A549 (cell line): ENCODE measurements around the gene PRKAG2. TPM values are rescaled to one million over a fixed set of nuclear protein-coding genes. Genes with fewer than 3 reads are reported as not detected.

Experiments used
- ATAC-seq, 2 experiments: fragments of 200-7000 bp in 1 of 2; fragments of >200 bp in 1 of 2; cut with Nextera tagmentation in 1 of 2; cut with Tn5 transposase in 1 of 2; 3 replicates each; pipeline versions ENCODE4 v1.8.0 to v1.9.1; 2018 to 2020; ENCODE audit warnings: mild to moderate bottlenecking in 1 of 2, moderate library complexity in 1 of 2
- CTCF ChIA-PET: fragments of 300-600 bp; sonication (Branson Sonifier 250); formaldehyde crosslinking; extraction: SDS; loops from one replicate; lab custom pipeline; 2021; ENCODE audit warnings: antibody characterized with exemption, inconsistent platforms; lab: Yijun Ruan, JAX
- POLR2A ChIA-PET: fragments of 350-600 bp; formaldehyde crosslinking; extraction: SDS; loops from one replicate; lab custom pipeline; 2021; ENCODE audit warnings: antibody characterized with exemption, inconsistent platforms; lab: Yijun Ruan, JAX
- DNase-seq, 2 experiments: peaks; one replicate each; pipeline versions ENCODE4 v3.0.0 to v3.0.0-alpha.2; 2011 to 2016; ENCODE audit warnings: low read depth in 1 of 2, low spot score in 1 of 2
- FAIRE-seq: peaks from 2 replicates; lab custom pipeline; 2011; peaks lifted over from hg19 to GRCh38; lab: Jason Lieb, UNC
- H3K27ac ChIP-seq, 2 experiments: fragments of >200 bp; sonication (Bioruptor Twin); formaldehyde crosslinking; 3 replicates each; pipeline ENCODE4 v1.5.1; 2016 to 2017
- H3K4me1 ChIP-seq: fragments of >200 bp; sonication (Bioruptor Twin); formaldehyde crosslinking; 3 replicates; pipeline ENCODE4 v1.6.1; 2016
- H3K4me2 ChIP-seq: fragments of >200 bp; sonication (Bioruptor Twin); formaldehyde crosslinking; 3 replicates; pipeline ENCODE4 v1.6.1; 2016
- H3K4me3 ChIP-seq: fragments of >200 bp; sonication (Bioruptor Twin); formaldehyde crosslinking; 3 replicates; pipeline ENCODE4 v1.5.1; 2016
- H3K9me3 ChIP-seq: fragments of >200 bp; sonication (Bioruptor Twin); formaldehyde crosslinking; 3 replicates; pipeline ENCODE4 v1.6.1; 2016
- BCL3 ChIP-seq: fragments of >200 bp; sonication (Bioruptor Twin); formaldehyde crosslinking; IDR thresholded peaks from 3 replicates; pipeline ENCODE4 v1.6.1; 2016
- BHLHE40 ChIP-seq: IDR thresholded peaks from 2 replicates; pipeline ENCODE4 v1.6.1; 2012; ENCODE audit warnings: low read depth, low read length, inconsistent platforms
- CBX8 ChIP-seq: fragments of 200-600 bp; sonication (generic); IDR thresholded peaks from 2 replicates; pipeline ENCODE4 v1.6.1; 2016
- CEBPB ChIP-seq, 2 experiments: fragments of >200 bp in 1 of 2; sonication (Bioruptor Twin) in 1 of 2; formaldehyde crosslinking in 1 of 2; IDR thresholded peaks; 2 replicates each; pipeline ENCODE4 v1.6.1; 2012 to 2016
- CTCF ChIP-seq: fragments of >200 bp; sonication (Bioruptor Twin); formaldehyde crosslinking; IDR thresholded peaks from 3 replicates; pipeline ENCODE4 v1.5.1; 2016
- E2F6 ChIP-seq: IDR thresholded peaks from 2 replicates; pipeline ENCODE4 v1.6.1; 2012; ENCODE audit warnings: low read depth, borderline replicate concordance
- EHMT2 ChIP-seq: fragments of 200-600 bp; sonication (generic); IDR thresholded peaks from 2 replicates; pipeline ENCODE4 v1.6.1; 2016; ENCODE audit warnings: antibody characterized with exemption, low read depth, mild to moderate bottlenecking, moderate library complexity
- EP300 ChIP-seq, 2 experiments: fragments of >200 bp; sonication (Bioruptor Twin); formaldehyde crosslinking; IDR thresholded peaks; 2 replicates in 1 of 2; 3 replicates in 1 of 2; pipeline ENCODE4 v1.6.1; 2016 to 2017
- ESRRA ChIP-seq: fragments of 150-350 bp; IDR thresholded peaks from 2 replicates; pipeline ENCODE4 v1.6.1; 2014; ENCODE audit warnings: mild to moderate bottlenecking, low read length, borderline replicate concordance
- FOSL2 ChIP-seq, 2 experiments: fragments of 450-650 bp in 1 of 2; fragments of >200 bp in 1 of 2; sonication (Bioruptor Twin) in 1 of 2; formaldehyde crosslinking; IDR thresholded peaks; 2 replicates each; pipeline versions ENCODE4 v1.5.0 to v1.6.1; 2016 to 2020; ENCODE audit warnings: mild to moderate bottlenecking in 1 of 2, moderate library complexity in 1 of 2
- GATA3 ChIP-seq: IDR thresholded peaks from 2 replicates; pipeline ENCODE4 v1.6.1; 2012; ENCODE audit warnings: borderline replicate concordance
- HES2 ChIP-seq: fragments of >200 bp; sonication (Bioruptor Twin); formaldehyde crosslinking; IDR thresholded peaks from 2 replicates; pipeline ENCODE4 v1.6.1; 2016
- HMGXB4 ChIP-seq: fragments of 250-450 bp; sonication (Bioruptor Pico); IDR thresholded peaks from 2 replicates; pipeline ENCODE4 v1.5.0; 2021; ENCODE audit warnings: mild to moderate bottlenecking, moderate library complexity, borderline replicate concordance
- HOXA7 ChIP-seq: fragments of 250-450 bp; sonication (Bioruptor Pico); IDR thresholded peaks from 2 replicates; pipeline ENCODE4 v1.5.0; 2020; ENCODE audit warnings: mild to moderate bottlenecking, moderate library complexity
- JUN ChIP-seq, 2 experiments: fragments of >200 bp; sonication (Bioruptor Twin); formaldehyde crosslinking; IDR thresholded peaks; 2 replicates in 1 of 2; 3 replicates in 1 of 2; pipeline ENCODE4 v1.6.1; 2016 to 2017
- JUNB ChIP-seq: fragments of >200 bp; sonication (Bioruptor Twin); formaldehyde crosslinking; IDR thresholded peaks from 2 replicates; pipeline ENCODE4 v1.6.1; 2016
- KDM1A ChIP-seq: fragments of 200-600 bp; sonication (generic); IDR thresholded peaks from 2 replicates; pipeline ENCODE4 v1.6.1; 2016; ENCODE audit warnings: low read depth, mild to moderate bottlenecking
- MAFK ChIP-seq: fragments of 450-650 bp; IDR thresholded peaks from 2 replicates; pipeline ENCODE4 v1.6.1; 2014; ENCODE audit not compliant: partially characterized antibody
- MAZ ChIP-seq: fragments of 150-350 bp; IDR thresholded peaks from 2 replicates; pipeline ENCODE4 v1.6.1; 2014; ENCODE audit warnings: antibody characterized with exemption, low read depth, low read length, borderline replicate concordance
- MYC ChIP-seq: IDR thresholded peaks from 2 replicates; pipeline ENCODE4 v1.6.1; 2012; ENCODE audit warnings: mild to moderate bottlenecking, inconsistent platforms, low read length, improper control_type of control experiment, borderline replicate concordance
- RAD21 ChIP-seq, 2 experiments: fragments of >200 bp in 1 of 2; sonication (Bioruptor Twin) in 1 of 2; formaldehyde crosslinking in 1 of 2; IDR thresholded peaks in 1 of 2; conservative IDR thresholded peaks in 1 of 2; 2 replicates in 1 of 2; 3 replicates in 1 of 2; pipeline ENCODE4 v1.6.1; 2012 to 2018; ENCODE audit warnings: inconsistent platforms in 1 of 2
- RARB ChIP-seq: fragments of 250-450 bp; sonication (Bioruptor Pico); IDR thresholded peaks from 2 replicates; pipeline ENCODE4 v1.8.0; 2021; ENCODE audit warnings: mild to moderate bottlenecking, moderate library complexity
- SMC3 ChIP-seq: fragments of >200 bp; sonication (Bioruptor Twin); formaldehyde crosslinking; IDR thresholded peaks from 3 replicates; pipeline ENCODE4 v1.6.1; 2018; ENCODE audit warnings: inconsistent platforms
- USF2 ChIP-seq: fragments of 450-650 bp; IDR thresholded peaks from 2 replicates; pipeline ENCODE4 v1.6.1; 2014; ENCODE audit warnings: antibody characterized with exemption
- ZFP36 ChIP-seq: fragments of 450-650 bp; IDR thresholded peaks from 2 replicates; pipeline ENCODE4 v1.6.1; 2014; ENCODE audit warnings: borderline replicate concordance; ENCODE audit not compliant: partially characterized antibody
- ZNF302 ChIP-seq: fragments of 250-450 bp; sonication (Bioruptor Pico); IDR thresholded peaks from 2 replicates; pipeline ENCODE4 v1.9.0; 2021; ENCODE audit warnings: inconsistent platforms, mild to moderate bottlenecking, moderate library complexity
- WGBS: methylation state at CpG from one replicate; pipeline ENCODE4 v1.1.6; 2017; ENCODE audit errors: missing lambda C conversion rate; 5-methylcytosine and 5-hydroxymethylcytosine counted together
- polyA plus RNA-seq, 4 experiments: library from polyadenylated mRNA; depleted of rRNA in 3 of 4; stranded (reverse); fragments of >200 nt; fragmentation: RNase III in 1 of 4; extraction: RNeasy Plus Mini Kit Qiagen cat#74134 plus additional on column Dnase treatment in 1 of 4; gene quantifications; 2 replicates in 3 of 4; 3 replicates in 1 of 4; pipeline ENCODE4 v1.2.3, GENCODE V29; 2011 to 2017
- TF ChIP-seq, protein P1 (sequence below): fragments of 150-350 bp; IDR thresholded peaks from 2 replicates; pipeline ENCODE4 v1.6.1; 2014; ENCODE audit warnings: low read depth, mild to moderate bottlenecking, low read length
- TF ChIP-seq, protein P2 (sequence below): IDR thresholded peaks from 2 replicates; pipeline ENCODE4 v1.6.1; 2012

Gene PRKAG2
- polyA plus RNA-seq, 2 of the 4 experiments (the other 2 are of a cell fraction): 26.5 to 31.7 TPM

DNA sequence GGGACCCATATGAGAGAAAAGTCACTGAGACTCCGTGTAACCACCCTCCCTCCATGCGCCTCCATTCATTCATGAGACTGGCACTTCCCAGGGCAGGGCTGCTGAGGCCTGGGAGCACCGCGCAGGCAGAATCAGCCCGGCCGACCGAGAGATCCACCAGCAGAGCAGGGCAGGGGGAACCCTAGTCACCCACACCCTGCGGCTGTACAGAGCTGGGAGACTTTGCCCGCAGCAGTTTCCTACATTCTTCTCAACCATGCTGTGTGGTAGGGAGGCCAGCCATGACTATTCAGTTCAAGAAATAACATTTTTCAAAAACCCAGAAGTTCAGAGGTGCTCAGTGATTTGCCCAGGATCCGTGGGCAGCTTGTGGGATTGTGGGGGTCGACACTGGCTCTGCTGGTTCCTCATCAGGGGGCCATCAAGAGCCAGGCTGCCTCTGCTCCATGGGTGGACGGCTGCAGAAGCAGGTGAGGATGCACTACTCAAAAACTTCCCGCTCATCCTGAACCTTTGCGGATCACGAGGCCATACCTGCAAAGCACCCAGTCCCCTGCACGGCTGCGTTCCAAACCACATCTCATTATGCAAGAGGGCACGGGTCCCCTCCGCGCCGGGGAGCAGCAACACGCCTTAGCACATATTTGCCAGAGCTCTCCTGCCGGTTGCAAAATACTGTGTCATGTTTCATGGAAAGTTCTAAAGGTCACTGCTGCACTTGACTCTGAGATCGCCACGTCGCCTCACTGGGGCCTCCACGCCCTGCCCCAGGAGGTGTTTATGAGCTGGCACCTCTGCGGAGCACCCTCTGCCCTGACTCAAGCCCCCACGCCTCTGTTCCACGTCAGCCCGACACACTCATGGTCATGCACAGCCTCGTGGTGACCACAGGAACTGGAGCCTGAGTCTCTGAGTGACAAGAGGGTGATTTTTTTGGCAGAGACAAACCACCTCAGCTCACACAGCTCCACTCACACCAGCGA, 132.0 kb downstream of the PRKAG2 start:
- TF ChIP-seq SMC3 (peak; percentile 86), FOSL2 (IDR thresholded peaks at IDR 0.05) (peak; percentile 41; the same call in 1 of the 2 replicates), FOSL2 (CRISPR knock-in tag; IDR thresholded peaks at IDR 0.05) (peak; percentile 84), CTCF (peak; percentile 51), USF2 (0 out of 2 replicates have a peak, but pooled peaks have one; percentile 4), RAD21 (conservative IDR thresholded peaks at IDR 0.05 in 1 of 2, IDR thresholded peaks at IDR 0.05 in 1 of 2) (peak; percentile 52 to 72), BCL3 (peak; percentile 91; the same call in 2 of the 3 replicates), MAFK (peak; percentile 53), ZNF302 (CRISPR knock-in tag) (no peak), JUNB (peak; percentile 78), CBX8 (no peak), BHLHE40 (peak; percentile 39; the same call in 1 of the 2 replicates), MAZ (0 out of 2 replicates have a peak, but pooled peaks have one; percentile 39), CEBPB (IDR thresholded peaks at IDR 0.05) (peak; percentile 97), E2F6 (peak; percentile 87), HMGXB4 (CRISPR knock-in tag) (no peak), KDM1A (no peak), RARB (peak; percentile 25; the same call in 1 of the 2 replicates), JUN (IDR thresholded peaks at IDR 0.05) (peak; percentile 86 to 93; a peak in 4 of 5 replicates), ZFP36 (no peak), GATA3 (peak; percentile 61; the same call in 1 of the 2 replicates), EP300 (IDR thresholded peaks at IDR 0.05) (peak; percentile 84 to 92; a peak in 3 of 5 replicates), MYC (peak; percentile 65), HES2 (peak; percentile 69), EHMT2 (no peak), ESRRA (0 out of 2 replicates have a peak, but pooled peaks have one; percentile 54), HOXA7 (CRISPR knock-in tag) (no peak)
- TF ChIP-seq, protein P1, sequence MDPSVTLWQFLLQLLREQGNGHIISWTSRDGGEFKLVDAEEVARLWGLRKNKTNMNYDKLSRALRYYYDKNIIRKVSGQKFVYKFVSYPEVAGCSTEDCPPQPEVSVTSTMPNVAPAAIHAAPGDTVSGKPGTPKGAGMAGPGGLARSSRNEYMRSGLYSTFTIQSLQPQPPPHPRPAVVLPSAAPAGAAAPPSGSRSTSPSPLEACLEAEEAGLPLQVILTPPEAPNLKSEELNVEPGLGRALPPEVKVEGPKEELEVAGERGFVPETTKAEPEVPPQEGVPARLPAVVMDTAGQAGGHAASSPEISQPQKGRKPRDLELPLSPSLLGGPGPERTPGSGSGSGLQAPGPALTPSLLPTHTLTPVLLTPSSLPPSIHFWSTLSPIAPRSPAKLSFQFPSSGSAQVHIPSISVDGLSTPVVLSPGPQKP: no peak
- TF ChIP-seq, protein P2, sequence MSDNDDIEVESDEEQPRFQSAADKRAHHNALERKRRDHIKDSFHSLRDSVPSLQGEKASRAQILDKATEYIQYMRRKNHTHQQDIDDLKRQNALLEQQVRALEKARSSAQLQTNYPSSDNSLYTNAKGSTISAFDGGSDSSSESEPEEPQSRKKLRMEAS: peak; percentile 95
- peak overlapping the region; percentile 87 for H3K27ac ChIP-seq
- WGBS: 29% methylated on average over 26 of the region's 33 CpGs
- CTCF ChIA-PET: interaction anchor here (0.6 to 4.7 kb wide), 35 partner anchors 9 to 203 kb away, joined by 3 to 51 read pairs (median 4); no protein-coding TSS in a partner anchor
- no peak overlapping the region for H3K4me3 ChIP-seq
- H3K4me2 ChIP-seq: peak overlapping the region; percentile 74
- ATAC-seq (peak; percentile 92 to 94), FAIRE-seq (peak; percentile 70), DNase-seq (peak; percentile 92 to 93)
- peaks cover 64% of the 10 kb centered on the region for H3K4me1 ChIP-seq
- H3K9me3 ChIP-seq: no peaks in the 10 kb centered on the region
- POLR2A ChIA-PET: interaction anchor here (0.5 to 1.2 kb wide), 7 partner anchors 9 to 119 kb away, joined by 3 to 6 read pairs (median 4); no protein-coding TSS in a partner anchor
